ENCODE results near the gene KIF16B. TPM values are rescaled to one million over a fixed set of nuclear protein-coding genes. Genes with fewer than 3 reads are reported as not detected.
"Not testable (repeated sequence)": the region's sequence is repeated elsewhere in the genome, so short reads cannot be mapped to it uniquely, and the experiment has no call there.

KIF16B gene
- total and polyA plus RNA-seq, 10 of the 15 experiments (the other 5 are each of a cell fraction or from before 2014, with no cell fraction given), result 0.21 to 5.2 (median 3.0) TPM

- H3K4me1 ChIP-seq (ENCODE audit: control insufficient read depth, insufficient read depth, low read length); CTCF ChIA-PET; H3K27me3 ChIP-seq (replicated peaks in 1 of 2; ENCODE audit: control insufficient read depth in 2 of 2, insufficient read depth in 2 of 2, low read length in 1 of 2); ATAC-seq; H3K9ac ChIP-seq (ENCODE audit: control insufficient read depth, insufficient read depth, low read length); intact Hi-C loops (cut with micrococcal nuclease; ENCODE audit: unreplicated experiment); H3K27ac ChIP-seq (ENCODE audit: control insufficient read depth, insufficient read depth); H3K4me3 ChIP-seq; in situ Hi-C loops (cut with MboI); POLR2A ChIA-PET; BruUV-seq (replicated peaks); RAD21 ChIA-PET (ENCODE audit: unreplicated experiment); H3K9me3 ChIP-seq (replicated peaks; ENCODE audit: control insufficient read depth, insufficient read depth, low read length); H3K36me3 ChIP-seq (ENCODE audit: control insufficient read depth in 2 of 2, insufficient read depth in 2 of 2, low read length in 1 of 2); H2AFZ ChIP-seq (ENCODE audit: control insufficient read depth, low read depth, low read length); SMC1A ChIA-PET (ENCODE audit: uncharacterized antibody, unreplicated experiment); H3K4me2 ChIP-seq (ENCODE audit: control insufficient read depth, insufficient read depth); FAIRE-seq; H3K79me2 ChIP-seq (ENCODE audit: control insufficient read depth, insufficient read depth, low read length); DNase-seq (ENCODE audit: low read depth, low spot score); H4K20me1 ChIP-seq (ENCODE audit: control insufficient read depth, insufficient read depth): not testable (repeated sequence)
- 32% methylated on average over 9 of the region's 12 CpGs for WGBS (ENCODE audit: insufficient coverage, insufficient replicate concordance, low lambda C conversion rate, missing lambda C conversion rate)
Observed at GRCh38 chr20:16260133-16260532, 313.1 kb downstream of the KIF16B start.

- ATAC-seq, result no peak
- Histone ChIP-seq H3K79me2 (ENCODE audit: control insufficient read depth, insufficient read depth, low read length) (no peaks in the 10 kb centered on the region), H3K27me3 (replicated peaks in 1 of 2; ENCODE audit: control insufficient read depth in 2 of 2, insufficient read depth in 2 of 2, low read length in 1 of 2) (no peaks in the 10 kb centered on the region), H4K20me1 (ENCODE audit: control insufficient read depth, insufficient read depth) (no peaks in the 10 kb centered on the region), H3K9me3 (replicated peaks; ENCODE audit: control insufficient read depth, insufficient read depth, low read length) (no peaks in the 10 kb centered on the region; the same call in 2 of the 3 replicates), H3K36me3 (ENCODE audit: control insufficient read depth in 2 of 2, insufficient read depth in 2 of 2, low read length in 1 of 2) (no peaks in the 10 kb centered on the region), H3K9ac (ENCODE audit: control insufficient read depth, insufficient read depth, low read length) (no peak overlapping the region), H3K4me3 (no peak overlapping the region), H3K27ac (ENCODE audit: control insufficient read depth, insufficient read depth) (no peak overlapping the region), H3K4me1 (ENCODE audit: control insufficient read depth, insufficient read depth, low read length) (no peaks in the 10 kb centered on the region), H3K4me2 (ENCODE audit: control insufficient read depth, insufficient read depth) (no peak overlapping the region), H2AFZ (ENCODE audit: control insufficient read depth, low read depth, low read length) (no peak overlapping the region)
- intact Hi-C loops (cut with micrococcal nuclease; ENCODE audit: unreplicated experiment), result no loop called here
- SMC1A ChIA-PET (ENCODE audit: uncharacterized antibody, unreplicated experiment), result no interaction called here
- POLR2A ChIA-PET, result no interaction called here
- RAD21 ChIA-PET (ENCODE audit: unreplicated experiment), result no interaction called here
- in situ Hi-C loops (cut with MboI), result no loop called here
- BruUV-seq (replicated peaks), result no TSS peak
- FAIRE-seq, result no peak
- WGBS (ENCODE audit: insufficient coverage, insufficient replicate concordance, low lambda C conversion rate, missing lambda C conversion rate), result 83% methylated on average over 1 of the region's 3 CpGs
- DNase-seq (ENCODE audit: low read depth, low spot score), result no peak
- CTCF ChIA-PET, result no interaction called here
- no peak for TF ChIP-seq HDGF (IDR thresholded peaks at IDR 0.05)
- no peak for TF ChIP-seq JUNB (IDR thresholded peaks at IDR 0.05)
- TF ChIP-seq HSF1 (IDR thresholded peaks at IDR 0.05; ENCODE audit: low read depth, low read length), result no peak
- TF ChIP-seq TCF3 (IDR thresholded peaks at IDR 0.05; ENCODE audit: borderline replicate concordance, insufficient read depth, low read depth, low read length), result no peak
- no peak for TF ChIP-seq ZBED1 (IDR thresholded peaks at IDR 0.05; ENCODE audit: borderline replicate concordance)
- TF ChIP-seq ZBTB4 (CRISPR knock-in tag; IDR thresholded peaks at IDR 0.05), result no peak
- TF ChIP-seq CEBPB (IDR thresholded peaks at IDR 0.05; ENCODE audit: borderline replicate concordance in 1 of 2, low read depth in 2 of 2, low read length in 2 of 2), result no peak
- no peak for TF ChIP-seq MLLT1 (IDR thresholded peaks at IDR 0.05)
- TF ChIP-seq WRNIP1 (IDR thresholded peaks at IDR 0.05; ENCODE audit: borderline replicate concordance, low read depth, low read length), result no peak
- no peak for TF ChIP-seq SMAD1 (IDR thresholded peaks at IDR 0.05; ENCODE audit: low read depth, partially characterized antibody)
Observed at GRCh38 chr20:16258766-16259165, 314.5 kb downstream of the KIF16B start.

Data from GM12878 (cell line).